ENCODE results near the gene KCNAB1. TPM values are rescaled to one million over a fixed set of nuclear protein-coding genes. Genes with fewer than 3 reads are reported as not detected.
"Not testable (repeated sequence)": the region's sequence is repeated elsewhere in the genome, so short reads cannot be mapped to it uniquely, and the experiment has no call there.

KCNAB1 gene
- total and polyA plus RNA-seq, 2 donors (not counting 1 experiment from before 2014, with no cell fraction given), result 0.03 to 0.33 TPM

- Histone ChIP-seq H3K4me1 (ENCODE audit: control insufficient read depth, extremely low read depth, insufficient read depth, low read length) (no peaks in the 10 kb centered on the region), H3K79me2 (ENCODE audit: control insufficient read depth, insufficient read depth, low read length) (no peaks in the 10 kb centered on the region), H3K27ac (ENCODE audit: insufficient read depth, low read length) (no peak overlapping the region), H3K4me3 (replicated peaks in 1 of 4; ENCODE audit: control extremely low read depth in 1 of 4, insufficient read depth in 1 of 4, low read depth in 3 of 4, low read length in 4 of 4) (no peak overlapping the region), H3K36me3 (ENCODE audit: control insufficient read depth, insufficient read depth, low read length) (no peaks in the 10 kb centered on the region), H4K20me1 (ENCODE audit: control insufficient read depth, extremely low read depth, insufficient read depth, low read length) (no peaks in the 10 kb centered on the region), H3K27me3 (ENCODE audit: control insufficient read depth, insufficient read depth, low read length) (no peaks in the 10 kb centered on the region), H3K9ac (ENCODE audit: insufficient read depth, low read length) (no peak overlapping the region), H2AFZ (ENCODE audit: low read length) (no peak overlapping the region), H3K4me2 (ENCODE audit: extremely low read depth, insufficient read depth, low read length) (no peak overlapping the region), H3K9me3 (ENCODE audit: control insufficient read depth, insufficient read depth, low read depth, low read length) (no peaks in the 10 kb centered on the region)
- TF ChIP-seq CTCF (conservative IDR thresholded peaks at IDR 0.05 in 1 of 2, IDR thresholded peaks at IDR 0.05 in 1 of 2; ENCODE audit: low read depth in 1 of 2, low read length in 2 of 2) (no peak), EZH2 (IDR thresholded peaks at IDR 0.05; ENCODE audit: low read length, missing control alignments) (no peak)
- no peak for DNase-seq (ENCODE audit: low read depth in 2 of 2)
These were observed 441.2 kb downstream of the KCNAB1 start for GRCh38 chr3:156561533-156561932.

- not testable (repeated sequence) for DNase-seq (ENCODE audit: low read depth in 2 of 2); H3K27me3 ChIP-seq (ENCODE audit: control insufficient read depth, insufficient read depth, low read length); H3K4me2 ChIP-seq (ENCODE audit: extremely low read depth, insufficient read depth, low read length)
These were observed 442.1 kb downstream of the KCNAB1 start for GRCh38 chr3:156562486-156562885.

GRCh38 chr3:156563900-156564682 is 443.7 kb downstream of the KCNAB1 start:
- TF ChIP-seq CTCF (conservative IDR thresholded peaks at IDR 0.05 in 1 of 2, IDR thresholded peaks at IDR 0.05 in 1 of 2; ENCODE audit: low read depth in 1 of 2, low read length in 2 of 2) (no peak), EZH2 (IDR thresholded peaks at IDR 0.05; ENCODE audit: low read length, missing control alignments) (no peak)
- no peaks in the 10 kb centered on the region for H3K27me3 ChIP-seq (ENCODE audit: control insufficient read depth, insufficient read depth, low read length)
- H3K4me1 ChIP-seq (ENCODE audit: control insufficient read depth, extremely low read depth, insufficient read depth, low read length), result no peaks in the 10 kb centered on the region
- H3K4me3 ChIP-seq (replicated peaks in 1 of 4; ENCODE audit: control extremely low read depth in 1 of 4, insufficient read depth in 1 of 4, low read depth in 3 of 4, low read length in 4 of 4), result no peak overlapping the region
- no peaks in the 10 kb centered on the region for H3K9me3 ChIP-seq (ENCODE audit: control insufficient read depth, insufficient read depth, low read depth, low read length)
- no peak overlapping the region for H3K4me2 ChIP-seq (ENCODE audit: extremely low read depth, insufficient read depth, low read length)
- H4K20me1 ChIP-seq (ENCODE audit: control insufficient read depth, extremely low read depth, insufficient read depth, low read length), result no peaks in the 10 kb centered on the region
- no peaks in the 10 kb centered on the region for H3K79me2 ChIP-seq (ENCODE audit: control insufficient read depth, insufficient read depth, low read length)
- no peak overlapping the region for H2AFZ ChIP-seq (ENCODE audit: low read length)
- no peaks in the 10 kb centered on the region for H3K36me3 ChIP-seq (ENCODE audit: control insufficient read depth, insufficient read depth, low read length)
- H3K27ac ChIP-seq (ENCODE audit: insufficient read depth, low read length), result no peak overlapping the region
- DNase-seq (ENCODE audit: low read depth in 2 of 2), result peak in 1 of 2 donors; percentile 23
- no peak overlapping the region for H3K9ac ChIP-seq (ENCODE audit: insufficient read depth, low read length)

More at GRCh38 chr3:156562486-156562885, 442.1 kb downstream of the KCNAB1 start:
- not testable (repeated sequence) for H3K27ac ChIP-seq (ENCODE audit: insufficient read depth, low read length); H3K79me2 ChIP-seq (ENCODE audit: control insufficient read depth, insufficient read depth, low read length); H3K4me3 ChIP-seq (replicated peaks in 1 of 4; ENCODE audit: control extremely low read depth in 1 of 4, insufficient read depth in 1 of 4, low read depth in 3 of 4, low read length in 4 of 4); H3K4me1 ChIP-seq (ENCODE audit: control insufficient read depth, extremely low read depth, insufficient read depth, low read length); H2AFZ ChIP-seq (ENCODE audit: low read length); H4K20me1 ChIP-seq (ENCODE audit: control insufficient read depth, extremely low read depth, insufficient read depth, low read length); H3K36me3 ChIP-seq (ENCODE audit: control insufficient read depth, insufficient read depth, low read length); H3K9ac ChIP-seq (ENCODE audit: insufficient read depth, low read length); H3K9me3 ChIP-seq (ENCODE audit: control insufficient read depth, insufficient read depth, low read depth, low read length)

- H3K4me3 ChIP-seq (replicated peaks in 1 of 4; ENCODE audit: control extremely low read depth in 1 of 4, insufficient read depth in 1 of 4, low read depth in 3 of 4, low read length in 4 of 4); DNase-seq (ENCODE audit: low read depth in 2 of 2); H3K79me2 ChIP-seq (ENCODE audit: control insufficient read depth, insufficient read depth, low read length); H3K9ac ChIP-seq (ENCODE audit: insufficient read depth, low read length); H3K27ac ChIP-seq (ENCODE audit: insufficient read depth, low read length); H3K27me3 ChIP-seq (ENCODE audit: control insufficient read depth, insufficient read depth, low read length); H2AFZ ChIP-seq (ENCODE audit: low read length); H3K4me2 ChIP-seq (ENCODE audit: extremely low read depth, insufficient read depth, low read length); H3K36me3 ChIP-seq (ENCODE audit: control insufficient read depth, insufficient read depth, low read length); H4K20me1 ChIP-seq (ENCODE audit: control insufficient read depth, extremely low read depth, insufficient read depth, low read length); H3K4me1 ChIP-seq (ENCODE audit: control insufficient read depth, extremely low read depth, insufficient read depth, low read length); H3K9me3 ChIP-seq (ENCODE audit: control insufficient read depth, insufficient read depth, low read depth, low read length): not testable (repeated sequence)
These were observed 448.6 kb downstream of the KCNAB1 start for GRCh38 chr3:156569016-156569415.

- H4K20me1 ChIP-seq (ENCODE audit: control insufficient read depth, extremely low read depth, insufficient read depth, low read length); H3K79me2 ChIP-seq (ENCODE audit: control insufficient read depth, insufficient read depth, low read length); H2AFZ ChIP-seq (ENCODE audit: low read length); H3K4me2 ChIP-seq (ENCODE audit: extremely low read depth, insufficient read depth, low read length); H3K36me3 ChIP-seq (ENCODE audit: control insufficient read depth, insufficient read depth, low read length); H3K27ac ChIP-seq (ENCODE audit: insufficient read depth, low read length); H3K27me3 ChIP-seq (ENCODE audit: control insufficient read depth, insufficient read depth, low read length); H3K4me1 ChIP-seq (ENCODE audit: control insufficient read depth, extremely low read depth, insufficient read depth, low read length); H3K9me3 ChIP-seq (ENCODE audit: control insufficient read depth, insufficient read depth, low read depth, low read length); H3K4me3 ChIP-seq (replicated peaks in 1 of 4; ENCODE audit: control extremely low read depth in 1 of 4, insufficient read depth in 1 of 4, low read depth in 3 of 4, low read length in 4 of 4); DNase-seq (ENCODE audit: low read depth in 2 of 2); H3K9ac ChIP-seq (ENCODE audit: insufficient read depth, low read length): not testable (repeated sequence)
These were observed 449.5 kb downstream of the KCNAB1 start for GRCh38 chr3:156569881-156570280.

Measured in fibroblast of lung (primary cell).